Measurements from ENCODE around the gene VTI1A.

GRCh38 chr10:112843623-112844022 lies 396.6 kb downstream of the VTI1A start:
- TF ChIP-seq CTCF (IDR thresholded peaks at IDR 0.05) = no peak
- no peak for TF ChIP-seq POLR2A (IDR thresholded peaks at IDR 0.05)

Measured in esophagus squamous epithelium (tissue), 4 donors.